VCaP (cell line): ENCODE data around the gene WARS2.

ENCODE experiments used
- H3K27ac ChIP-seq: fragments of 450-650 bp; 2 replicates; pipeline ENCODE4 v1.5.1; 2017
- CTCF ChIP-seq: fragments of 450-650 bp; conservative IDR thresholded peaks from 2 replicates; pipeline ENCODE4 v1.5.1; 2017; ENCODE audit warnings: mild to moderate bottlenecking, moderate library complexity

The WARS2 gene

DNA sequence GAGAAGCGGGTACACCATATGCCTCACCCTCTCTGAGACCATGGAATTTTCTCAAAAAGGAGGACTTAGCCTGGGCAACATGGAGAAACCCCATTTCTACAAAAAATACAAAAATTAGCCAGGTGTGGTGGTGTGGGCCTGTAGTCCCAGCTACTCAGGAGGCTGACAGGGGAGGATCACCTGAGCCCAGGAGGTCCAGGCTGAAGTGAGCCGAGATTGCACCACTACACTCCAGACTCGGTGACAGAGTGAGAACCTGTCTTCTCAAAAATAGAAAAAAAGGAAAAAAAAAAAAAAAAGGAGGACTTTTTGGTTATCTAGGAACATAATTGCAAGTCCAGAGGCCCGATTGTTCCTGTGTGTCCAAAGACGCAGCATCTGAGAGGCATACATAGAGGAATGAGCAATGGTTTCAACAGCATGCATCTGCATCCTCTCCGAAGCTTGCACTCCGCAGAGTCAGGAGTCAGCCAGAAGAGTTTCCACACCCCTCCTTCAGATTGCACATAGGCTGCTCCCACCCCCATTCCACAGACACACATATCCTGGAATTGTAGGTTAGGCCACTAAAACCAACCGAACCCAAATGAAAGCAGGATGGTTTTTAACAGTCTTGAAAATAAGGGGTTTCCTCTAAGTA lies 149.8 kb downstream of the WARS2 start:
- TF ChIP-seq CTCF: no peak
- no peak overlapping the region for H3K27ac ChIP-seq

DNA sequence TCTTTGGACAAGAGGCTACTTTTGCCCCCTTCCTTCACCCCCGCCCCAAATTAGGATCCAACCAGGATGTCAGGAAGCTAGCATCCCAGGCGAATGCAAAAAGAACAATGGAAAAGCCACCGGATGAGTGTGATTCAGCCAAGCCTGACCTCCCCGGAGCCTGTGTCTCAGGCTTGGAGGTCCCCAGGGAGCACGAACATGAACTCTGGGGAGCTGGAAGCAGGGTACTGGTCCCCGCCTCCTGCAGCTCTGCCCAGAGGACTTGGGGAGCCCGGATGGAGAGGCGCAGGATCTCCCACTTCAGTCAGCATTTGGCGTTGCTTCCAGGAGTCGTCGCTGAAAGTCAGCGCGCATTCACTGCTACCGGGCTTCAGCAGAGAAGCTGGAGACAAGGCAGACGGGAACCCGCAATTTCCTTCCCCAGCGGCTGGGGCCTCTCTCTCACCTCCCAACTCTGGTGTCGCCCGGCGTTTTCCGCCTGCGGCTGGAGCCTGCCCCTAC lies 150.5 kb downstream of the WARS2 start:
- no peak for TF ChIP-seq CTCF
- no peak overlapping the region for H3K27ac ChIP-seq

DNA sequence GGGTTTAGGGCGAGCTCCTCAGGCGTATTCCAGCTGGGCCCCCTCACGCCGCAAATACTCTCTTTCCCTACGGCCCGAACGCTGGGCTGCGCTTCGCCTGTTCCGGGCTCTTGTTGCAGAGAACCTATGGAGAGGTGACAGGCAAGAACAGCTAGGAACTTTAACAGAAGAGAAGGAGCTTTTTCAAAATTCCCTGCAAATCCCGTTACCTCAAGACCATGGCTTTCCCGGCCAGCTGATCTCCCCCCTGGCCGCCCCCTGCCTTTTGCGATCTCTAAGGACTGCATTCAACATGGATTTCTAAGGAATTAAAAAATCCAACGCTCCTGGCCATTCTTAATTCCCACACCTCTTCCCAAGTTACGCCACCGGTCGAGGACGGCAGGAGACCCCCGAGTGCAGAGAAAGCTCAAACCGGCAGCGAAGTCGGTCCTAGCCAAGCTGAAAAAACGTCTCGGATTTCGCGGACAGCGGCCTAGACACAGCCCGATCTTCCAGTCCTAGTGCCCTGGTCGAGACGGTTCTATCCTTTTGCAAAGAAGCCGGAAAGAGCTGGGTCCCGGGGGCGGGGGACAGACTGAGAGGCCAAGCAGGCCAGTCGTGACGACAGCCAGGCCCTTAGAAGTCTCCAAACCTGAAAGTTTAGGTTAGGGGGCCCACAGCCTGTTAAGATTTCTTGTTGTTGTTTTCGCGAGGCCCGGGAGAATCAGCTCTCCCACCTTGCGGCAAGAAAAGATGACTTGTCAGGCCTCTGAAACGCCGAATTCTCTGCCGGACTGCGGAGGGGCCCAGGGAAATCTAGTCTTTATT lies 151.2 kb downstream of the WARS2 start:
- H3K27ac ChIP-seq: no peak overlapping the region
- TF ChIP-seq CTCF: no peak

DNA sequence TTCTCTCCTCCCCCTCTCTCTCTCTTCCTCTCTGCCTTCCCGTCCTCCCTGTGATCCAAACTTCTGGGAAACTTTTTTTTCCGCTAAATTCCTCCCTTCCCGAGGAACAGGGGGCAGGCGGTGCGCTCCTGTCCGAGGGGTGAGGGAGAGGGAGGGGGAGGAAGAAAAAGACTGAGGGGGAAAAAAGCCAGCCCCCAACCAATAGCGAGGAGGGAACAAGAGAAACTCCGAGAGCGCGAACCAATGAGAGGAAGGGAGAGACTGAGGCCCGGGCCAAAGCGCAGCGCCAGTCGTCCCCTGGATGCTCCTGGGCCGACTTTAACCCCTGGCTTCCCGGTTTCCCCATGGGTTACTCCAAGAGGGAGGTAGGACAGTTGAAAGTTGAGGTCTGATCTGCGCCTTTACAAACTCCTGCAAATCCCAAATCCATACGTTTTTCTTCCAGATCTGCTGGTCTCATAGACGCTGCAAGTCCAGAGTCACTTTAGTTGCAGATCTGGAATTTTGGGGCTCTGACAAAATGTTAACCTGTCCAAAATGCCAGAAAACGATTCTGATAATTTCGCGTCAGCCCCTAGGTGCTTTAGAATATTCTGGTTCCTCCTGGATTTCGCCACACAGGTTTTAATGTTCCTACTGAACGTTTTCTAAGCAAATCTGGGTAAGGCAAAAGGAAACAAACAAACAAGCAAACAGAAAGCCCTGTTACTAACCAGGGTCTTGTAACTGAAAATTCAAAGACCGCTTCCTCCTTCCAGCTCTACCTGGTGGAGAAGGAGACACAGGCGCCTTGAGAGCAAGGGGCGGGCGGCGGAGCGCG lies 152.1 kb downstream of the WARS2 start, which contains the start of gene TBX15:
TSS of gene TBX15 (minus strand) at position 158 of the 820 bp plus-strand sequence. CDS start 548 bp downstream, outside the sequence.
- TF ChIP-seq CTCF: no peak
- H3K27ac ChIP-seq: no peak within 1 kb of the TSS

DNA sequence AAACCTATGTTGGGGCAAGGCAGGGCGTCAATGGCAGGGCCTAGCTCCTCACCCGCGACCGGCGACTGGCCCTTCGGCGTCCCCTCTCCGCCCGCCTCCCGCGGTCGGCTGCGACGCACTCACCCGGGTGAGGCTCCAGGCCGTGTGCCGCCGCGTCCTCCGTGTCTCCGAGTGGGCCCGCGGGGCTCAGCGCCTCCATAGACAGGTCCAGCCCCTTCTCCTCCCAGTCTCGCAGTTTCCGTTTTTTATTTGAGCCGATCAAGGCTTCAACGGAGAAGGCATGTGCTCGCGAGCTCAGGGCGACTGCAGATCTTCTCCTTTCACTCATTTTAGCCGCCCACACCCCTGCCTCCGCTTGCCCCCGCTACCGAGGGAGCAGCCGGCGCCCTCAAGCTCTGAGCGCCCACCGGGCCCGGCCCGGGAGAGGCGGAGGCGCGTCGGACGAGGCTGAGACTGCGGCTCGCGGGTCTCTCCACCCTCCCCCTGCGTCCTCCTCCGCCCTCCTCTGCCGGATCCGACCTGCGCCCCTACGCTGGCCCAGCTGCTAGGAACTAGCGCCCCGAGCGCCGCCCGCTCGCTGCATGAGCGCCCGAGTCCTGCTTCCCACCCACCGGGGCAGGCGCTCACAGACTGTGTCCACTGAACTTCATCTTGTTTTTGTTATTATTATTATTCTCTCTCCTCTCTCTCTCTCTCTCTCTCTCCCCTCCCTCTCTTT lies 152.8 kb downstream of the WARS2 start:
- TF ChIP-seq CTCF: no peak
- H3K27ac ChIP-seq: no peak overlapping the region

- no peak for TF ChIP-seq CTCF
- no peak overlapping the region for H3K27ac ChIP-seq
Observed at GRCh38 chr1:118986555-118987467, 153.6 kb downstream of the WARS2 start.
